Hypothalamus (tissue), 51 donors: ENCODE measurements around the gene NEK8.
"Not testable (repeated sequence)": the region's sequence is repeated elsewhere in the genome, so short reads cannot be mapped to it uniquely, and the experiment has no call there.

Experiments
- DNase-seq, 51 donors: peaks; one replicate each; lab custom pipeline; 2025; lab: John Stamatoyannopoulos, UW

Gene NEK8

DNA sequence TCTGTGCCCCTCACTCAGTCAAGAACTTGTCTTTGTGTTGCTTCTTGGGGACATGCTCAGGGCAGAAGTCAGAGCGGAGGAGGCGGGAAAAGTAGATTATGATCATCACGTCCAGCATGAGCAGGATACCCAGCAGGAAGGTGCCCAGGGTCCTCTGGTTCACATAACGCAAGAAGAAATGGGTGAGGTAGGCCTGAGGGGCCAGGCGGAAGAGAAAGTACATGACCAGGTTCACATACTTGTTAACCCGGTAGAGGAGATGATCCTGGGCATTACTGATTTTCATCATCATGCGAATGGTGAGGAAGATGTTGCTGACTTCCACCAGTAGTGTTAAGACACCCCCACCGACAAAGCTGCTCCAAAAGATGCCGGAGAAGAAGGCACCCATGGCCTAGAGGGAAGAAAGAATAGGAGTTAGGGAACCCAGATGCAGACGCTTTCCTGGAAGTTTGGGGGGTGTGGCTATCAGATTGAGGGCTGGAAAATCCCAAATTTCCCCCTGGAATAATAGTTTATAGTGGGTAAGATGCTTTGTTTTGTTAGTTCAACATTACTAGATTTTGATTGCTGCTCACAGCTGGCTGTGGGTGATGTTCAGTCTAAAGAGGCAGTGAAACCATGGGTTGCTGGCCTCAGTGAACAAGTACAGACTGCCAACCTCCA, 4.0 kb upstream of the NEK8 start:
- no peak for DNase-seq

DNA sequence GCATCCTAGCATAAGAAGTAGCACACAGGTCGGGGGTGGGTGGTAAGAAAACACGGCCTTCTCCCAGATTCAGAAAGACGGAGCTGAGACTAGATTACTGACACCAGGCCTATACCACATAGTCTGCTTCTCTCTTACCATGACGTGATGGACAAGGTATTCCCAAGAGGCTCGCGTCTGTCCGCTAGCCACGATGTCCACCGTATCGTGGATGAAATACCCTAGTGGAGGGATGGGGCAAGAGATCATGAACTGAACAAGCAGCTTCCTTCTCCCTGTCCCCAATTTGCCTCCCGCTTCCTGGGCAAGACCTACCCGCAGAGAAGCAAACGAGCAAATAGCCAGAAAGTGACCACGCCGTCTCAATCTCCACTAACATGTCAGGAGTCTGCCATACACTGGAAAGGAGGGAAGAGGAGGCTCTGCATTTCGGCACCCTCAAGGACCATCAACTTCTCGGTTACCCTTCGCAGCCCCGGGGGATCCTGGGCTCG, 3.4 kb upstream of the NEK8 start:
- DNase-seq: no peak

DNA sequence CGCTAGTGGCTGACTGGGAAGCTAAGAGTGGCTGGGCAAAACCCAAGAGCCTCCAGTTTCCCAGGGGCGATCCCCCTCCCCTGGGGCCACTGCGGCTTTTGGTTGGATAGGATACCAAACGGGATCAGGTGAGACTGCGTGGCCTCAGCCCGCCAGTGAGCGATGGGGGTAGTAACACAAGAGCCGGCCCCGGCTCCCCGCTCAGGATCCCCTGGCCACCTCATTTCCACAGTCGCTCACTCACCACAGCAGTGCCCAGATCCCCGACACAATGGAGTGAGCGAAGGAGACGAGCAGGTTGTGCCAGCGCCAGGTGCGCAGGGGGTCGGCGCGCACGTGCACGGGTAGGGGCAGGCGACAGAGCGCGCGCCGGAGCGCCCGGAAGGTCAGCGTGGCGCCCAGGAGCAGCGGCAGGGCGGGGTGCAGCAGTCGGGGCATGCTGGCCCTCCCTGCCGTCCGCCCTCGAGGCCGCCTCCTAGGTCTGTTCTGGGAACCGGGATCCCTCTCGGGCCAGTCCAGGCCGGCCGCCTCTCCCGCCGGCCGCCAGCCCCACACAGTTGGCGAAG, 2.8 kb upstream of the NEK8 start:
- peak in 9 of 51 donors; percentile 33 to 73 (median 58) for DNase-seq

DNA sequence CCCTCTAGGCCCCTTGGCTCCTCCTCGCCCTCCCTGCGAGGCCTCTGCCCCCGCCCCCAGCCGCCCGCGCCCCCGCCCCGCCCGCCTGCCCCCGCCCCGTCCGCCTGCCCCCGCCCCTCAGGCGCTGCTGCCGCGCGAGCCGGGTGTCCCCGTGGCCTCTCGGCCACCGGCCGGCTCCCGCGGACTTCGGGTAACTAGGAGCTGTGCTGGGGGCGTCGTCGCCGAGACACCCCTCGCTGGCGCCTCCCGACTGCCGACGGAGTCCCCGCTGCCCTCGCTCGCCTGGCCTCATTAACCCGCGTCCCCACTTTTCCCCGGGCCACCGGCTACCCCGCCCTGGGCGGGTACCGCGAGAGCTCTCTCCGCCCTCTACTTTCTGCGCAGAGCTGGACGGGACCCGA, 2.4 kb upstream of the NEK8 start, which contains the start of gene TLCD1:
TSS of gene TLCD1 (minus strand) at position 8 of the 401 bp plus-strand sequence. CDS start 136 bp downstream, outside the sequence.
- DNase-seq: peak in 39 of 51 donors; percentile 46 to 83 (median 66)

DNA sequence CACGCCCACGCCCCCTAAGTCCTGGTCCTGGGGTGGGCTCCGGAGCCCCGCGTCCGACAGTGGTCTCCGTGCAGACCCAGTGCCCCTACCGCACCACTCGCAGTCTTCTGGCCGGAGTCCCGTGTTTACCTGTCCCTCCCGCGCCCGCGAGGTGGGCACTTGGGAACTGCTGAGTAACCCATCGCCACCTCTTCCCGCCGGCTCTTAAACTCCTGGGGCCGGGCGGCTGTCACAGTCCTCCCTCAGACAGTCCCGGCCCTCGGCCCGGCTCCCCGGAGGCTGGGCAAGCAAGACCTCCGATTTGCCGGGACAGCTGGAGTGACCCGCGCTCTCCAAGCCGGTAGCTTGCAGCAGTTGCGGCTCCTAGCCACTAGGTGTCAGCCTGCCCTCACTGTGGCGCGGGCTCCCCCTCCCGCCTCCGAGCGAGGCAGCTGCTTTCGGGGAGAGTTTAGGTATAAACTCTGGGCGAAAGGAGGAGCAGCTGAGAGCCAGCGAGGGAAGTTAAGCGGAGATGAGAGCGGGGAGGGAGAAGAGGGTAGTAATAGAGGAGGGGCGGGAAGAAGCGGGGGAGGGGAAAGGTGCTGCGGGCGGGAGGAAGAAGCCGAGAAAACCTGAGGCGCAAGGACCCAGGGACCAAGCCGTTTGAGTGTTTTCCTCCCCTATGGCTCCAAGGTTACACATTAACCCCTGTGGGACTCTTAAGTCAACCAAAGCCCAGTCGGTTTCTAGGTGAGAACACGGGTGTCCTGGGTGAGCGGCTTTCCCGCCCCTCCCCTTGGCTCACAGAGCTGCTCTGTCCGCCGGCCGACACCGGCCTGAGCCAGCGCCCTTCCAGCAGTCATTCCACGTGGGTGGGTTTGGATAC, 1.7 kb upstream of the NEK8 start:
- peak; percentile 39 to 94 (median 88) for DNase-seq

DNA sequence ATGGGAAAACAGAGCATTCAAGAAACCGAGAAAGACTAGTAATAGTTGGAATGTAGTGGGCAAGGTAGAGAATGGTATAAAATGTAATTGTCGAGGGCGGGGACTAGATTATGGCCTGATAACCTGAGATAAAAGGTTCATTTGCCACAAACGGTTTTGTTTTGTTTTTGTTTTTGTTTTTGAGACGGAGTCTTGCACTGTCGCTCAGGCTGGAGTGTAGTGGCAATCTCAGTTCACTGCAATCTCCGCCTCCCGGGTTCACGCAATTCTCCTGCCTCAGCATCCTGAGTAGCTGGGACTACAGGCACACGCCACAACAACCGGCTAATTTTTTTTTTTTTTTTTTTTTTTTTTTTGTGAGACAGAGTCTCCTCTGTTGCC, 1.4 kb downstream of the NEK8 start:
- no peak for DNase-seq

DNA sequence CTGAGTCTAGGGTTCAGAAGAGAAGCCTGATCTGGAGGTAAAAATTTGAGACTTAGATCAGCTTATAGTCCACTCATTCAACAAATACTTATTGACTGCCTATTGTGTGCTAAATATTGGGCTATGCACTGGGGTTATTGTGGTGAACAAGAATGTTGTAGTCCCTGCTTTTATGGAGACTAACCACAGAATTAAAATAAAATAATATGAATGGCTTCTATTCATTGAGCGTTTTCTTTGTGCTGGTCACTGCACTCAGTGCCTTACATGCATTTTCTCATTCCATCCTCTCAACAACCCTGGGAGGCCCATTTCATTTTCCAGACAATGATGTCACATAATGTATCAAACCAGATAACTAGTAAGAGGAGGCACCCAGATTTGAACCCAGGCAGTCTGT, 4.8 kb downstream of the NEK8 start:
- DNase-seq: no peak

DNA sequence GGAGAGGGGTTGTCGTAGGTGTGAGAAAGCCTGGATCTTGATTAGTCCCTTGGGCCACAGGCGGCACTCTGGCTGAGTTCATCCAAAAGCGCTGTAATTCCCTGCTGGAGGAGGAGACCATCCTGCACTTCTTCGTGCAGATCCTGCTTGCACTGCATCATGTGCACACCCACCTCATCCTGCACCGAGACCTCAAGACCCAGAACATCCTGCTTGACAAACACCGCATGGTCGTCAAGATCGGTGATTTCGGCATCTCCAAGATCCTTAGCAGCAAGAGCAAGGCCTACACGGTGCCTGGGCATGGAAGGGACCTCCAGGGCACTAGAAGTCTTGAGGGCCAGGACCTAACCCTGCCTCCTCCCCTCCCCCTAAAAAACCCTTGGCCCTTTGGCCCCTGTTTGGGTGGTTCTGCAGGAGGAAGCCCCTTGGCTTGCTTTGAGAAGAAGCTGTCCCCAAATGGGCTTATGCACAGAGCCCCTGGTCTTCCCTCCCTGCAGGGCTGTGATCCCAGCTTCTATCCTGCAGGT, 6.2 kb downstream of the NEK8 start:
- DNase-seq: no peak

DNA sequence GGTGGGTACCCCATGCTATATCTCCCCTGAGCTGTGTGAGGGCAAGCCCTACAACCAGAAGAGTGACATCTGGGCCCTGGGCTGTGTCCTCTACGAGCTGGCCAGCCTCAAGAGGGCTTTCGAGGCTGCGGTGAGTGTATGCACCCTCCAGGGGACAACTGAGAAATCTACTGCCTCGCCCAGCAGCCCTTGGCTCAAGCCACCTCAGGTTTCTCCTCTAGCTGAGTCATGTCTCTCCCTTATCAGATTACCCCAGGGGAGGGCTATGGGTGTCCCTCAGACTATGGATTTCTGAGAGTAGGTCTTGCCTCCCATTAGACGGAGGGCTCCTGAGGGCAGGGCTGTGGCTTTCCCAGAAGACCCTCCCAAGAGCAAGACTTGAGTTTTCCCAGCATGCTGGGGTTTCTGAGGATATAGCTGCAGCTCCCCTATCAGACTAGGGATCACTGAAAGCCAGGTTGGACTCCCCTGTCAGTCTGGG, 6.7 kb downstream of the NEK8 start:
- no peak for DNase-seq

DNA sequence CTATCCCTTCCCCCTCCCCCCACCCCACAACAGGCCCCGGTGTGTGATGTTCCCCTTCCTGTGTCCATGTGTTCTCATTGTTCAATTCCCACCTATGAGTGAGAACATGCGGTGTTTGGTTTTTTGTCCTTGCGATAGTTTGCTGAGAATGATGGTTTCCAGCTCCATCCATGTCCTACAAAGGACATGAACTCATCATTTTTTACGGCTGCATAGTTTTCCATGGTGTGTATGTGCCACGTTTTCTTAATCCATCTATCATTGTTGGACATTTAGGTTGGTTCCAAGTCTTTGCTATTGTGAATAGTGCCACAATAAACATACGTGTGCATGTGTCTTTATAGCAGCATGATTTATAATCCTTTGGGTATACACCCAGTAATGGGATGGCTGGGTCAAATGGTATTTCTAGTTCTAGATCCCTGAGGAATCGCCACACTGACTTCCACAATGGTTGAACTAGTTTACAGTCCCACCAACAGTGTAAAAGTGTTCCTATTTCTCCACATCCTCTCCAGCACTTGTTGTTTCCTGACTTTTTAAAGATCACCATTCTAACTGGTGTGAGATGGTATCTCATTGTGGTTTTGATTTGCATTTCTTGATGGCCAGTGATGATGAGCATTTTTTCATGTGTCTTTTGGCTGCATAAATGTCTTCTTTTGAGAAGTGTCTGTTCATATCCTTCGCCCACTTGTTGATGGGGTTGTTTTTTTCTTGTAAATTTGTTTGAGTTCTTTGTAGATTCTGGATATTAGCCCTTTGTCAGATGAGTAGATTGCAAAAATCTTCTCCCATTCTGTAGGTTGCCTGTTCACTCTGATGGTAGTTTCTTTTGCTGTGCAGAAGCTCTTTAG, 7.6 kb downstream of the NEK8 start:
- not testable (repeated sequence) for DNase-seq

DNA sequence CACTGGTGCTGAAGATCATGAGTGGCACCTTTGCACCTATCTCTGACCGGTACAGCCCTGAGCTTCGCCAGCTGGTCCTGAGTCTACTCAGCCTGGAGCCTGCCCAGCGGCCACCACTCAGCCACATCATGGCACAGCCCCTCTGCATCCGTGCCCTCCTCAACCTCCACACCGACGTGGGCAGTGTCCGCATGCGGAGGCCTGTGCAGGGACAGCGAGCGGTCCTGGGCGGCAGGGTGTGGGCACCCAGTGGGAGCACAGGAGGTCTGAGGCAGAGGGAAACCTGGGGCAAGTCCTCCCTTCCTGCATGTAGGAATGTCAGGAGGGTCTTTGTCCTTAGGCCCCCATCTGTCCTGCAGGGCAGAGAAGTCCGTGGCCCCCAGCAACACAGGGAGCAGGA, 8.7 kb downstream of the NEK8 start:
- no peak for DNase-seq

DNA sequence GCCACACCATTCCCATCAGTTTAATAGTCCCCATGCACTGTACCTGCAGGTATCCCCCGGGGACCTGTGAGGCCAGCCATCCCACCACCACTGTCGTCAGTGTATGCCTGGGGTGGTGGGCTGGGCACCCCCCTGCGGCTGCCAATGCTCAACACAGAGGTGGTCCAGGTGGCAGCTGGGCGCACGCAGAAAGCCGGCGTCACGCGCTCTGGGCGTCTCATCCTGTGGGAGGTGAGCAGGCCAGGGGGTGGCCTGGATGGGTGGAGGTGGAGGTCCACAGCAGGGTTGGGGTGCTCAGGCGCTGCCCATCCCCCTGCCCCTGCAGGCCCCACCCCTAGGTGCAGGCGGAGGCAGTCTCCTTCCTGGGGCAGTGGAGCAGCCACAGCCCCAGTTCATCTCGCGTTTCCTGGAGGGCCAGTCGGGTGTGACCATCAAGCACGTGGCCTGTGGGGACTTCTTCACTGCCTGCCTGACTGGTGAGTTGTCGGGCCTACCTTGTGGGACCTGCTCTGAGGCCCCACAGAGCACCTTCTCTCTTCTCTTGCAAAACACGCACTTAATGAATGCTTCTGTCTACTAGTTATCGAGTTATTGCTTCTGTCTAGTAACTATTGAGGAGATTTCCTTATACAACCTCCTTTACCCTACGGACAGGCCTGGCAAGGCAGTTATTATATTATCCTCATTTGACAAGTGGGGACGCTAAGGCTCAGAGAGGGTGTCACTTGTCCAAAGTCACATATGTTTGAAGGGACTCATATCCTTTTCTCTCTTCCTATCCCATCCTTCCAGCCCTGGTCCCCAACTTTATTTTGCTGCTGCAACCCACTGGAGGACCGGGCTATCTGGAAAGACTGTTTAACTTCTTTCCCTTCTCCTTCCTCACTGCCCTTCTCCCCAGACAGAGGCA, 9.4 kb downstream of the NEK8 start:
- no peak for DNase-seq

DNA sequence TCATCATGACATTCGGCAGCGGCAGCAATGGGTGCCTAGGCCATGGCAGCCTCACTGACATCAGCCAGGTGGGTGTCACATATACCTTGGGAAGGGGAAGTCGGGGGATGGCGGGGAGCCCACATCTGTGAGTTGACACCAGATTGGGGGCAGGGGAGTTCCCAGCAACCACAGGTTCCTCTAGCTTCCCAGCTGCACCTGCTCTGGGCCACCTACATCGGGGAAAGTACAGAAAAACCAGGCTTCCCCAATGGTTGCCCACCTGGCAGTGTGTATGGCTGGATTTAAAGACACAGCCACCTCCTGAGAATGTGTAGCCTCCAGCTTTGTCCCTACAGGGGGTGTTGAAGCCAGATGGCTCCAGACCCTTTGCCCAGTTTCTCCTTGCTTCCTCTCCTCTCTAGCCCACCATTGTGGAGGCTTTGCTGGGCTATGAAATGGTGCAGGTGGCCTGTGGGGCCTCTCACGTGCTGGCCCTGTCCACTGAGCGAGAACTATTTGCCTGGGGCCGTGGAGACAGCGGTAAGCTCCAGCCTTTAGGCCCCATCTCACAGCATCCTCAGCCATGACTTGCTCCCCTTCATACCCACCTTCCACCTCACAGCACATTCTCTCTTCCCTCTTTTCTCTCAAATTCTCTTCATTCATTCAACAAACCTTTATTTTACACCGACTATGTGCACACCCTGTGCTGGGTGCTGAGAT, 10.2 kb downstream of the NEK8 start:
- no peak for DNase-seq

DNA sequence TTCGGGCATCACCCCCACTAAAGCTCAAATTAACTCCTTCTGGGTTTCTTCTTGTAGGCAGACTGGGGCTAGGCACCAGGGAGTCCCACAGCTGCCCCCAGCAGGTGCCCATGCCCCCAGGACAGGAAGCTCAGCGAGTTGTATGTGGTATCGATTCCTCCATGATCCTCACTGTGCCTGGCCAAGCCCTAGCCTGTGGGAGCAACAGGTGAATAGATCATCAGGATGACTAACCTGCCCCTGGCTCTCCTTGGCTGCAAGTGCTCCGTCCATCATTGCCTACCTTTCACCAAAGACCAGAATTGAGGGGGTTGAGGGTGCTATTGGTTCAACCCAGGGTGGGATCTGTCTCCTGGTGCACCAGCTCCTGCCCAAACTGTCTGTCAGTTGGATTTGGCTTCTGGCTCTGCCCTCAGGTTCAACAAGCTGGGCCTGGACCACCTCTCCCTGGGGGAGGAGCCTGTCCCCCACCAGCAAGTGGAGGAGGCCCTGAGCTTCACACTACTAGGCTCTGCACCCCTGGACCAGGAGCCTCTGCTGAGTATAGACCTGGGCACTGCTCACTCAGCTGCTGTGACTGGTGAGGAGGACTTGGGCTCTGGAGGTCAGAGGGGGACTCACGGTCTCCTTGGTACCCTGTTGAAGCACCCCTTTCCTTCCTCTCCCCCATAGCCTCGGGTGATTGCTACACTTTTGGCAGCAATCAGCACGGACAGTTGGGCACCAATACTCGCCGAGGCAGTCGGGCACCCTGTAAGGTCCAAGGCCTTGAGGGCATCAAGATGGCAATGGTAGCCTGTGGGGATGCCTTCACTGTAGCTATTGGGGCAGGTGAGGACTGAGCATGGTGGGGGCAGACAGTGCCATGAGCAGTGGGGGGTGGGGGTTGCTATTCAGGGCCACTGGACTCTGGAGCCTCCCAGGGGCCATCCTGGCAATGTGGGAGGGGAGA, 12.1 kb downstream of the NEK8 start:
- no peak for DNase-seq

DNA sequence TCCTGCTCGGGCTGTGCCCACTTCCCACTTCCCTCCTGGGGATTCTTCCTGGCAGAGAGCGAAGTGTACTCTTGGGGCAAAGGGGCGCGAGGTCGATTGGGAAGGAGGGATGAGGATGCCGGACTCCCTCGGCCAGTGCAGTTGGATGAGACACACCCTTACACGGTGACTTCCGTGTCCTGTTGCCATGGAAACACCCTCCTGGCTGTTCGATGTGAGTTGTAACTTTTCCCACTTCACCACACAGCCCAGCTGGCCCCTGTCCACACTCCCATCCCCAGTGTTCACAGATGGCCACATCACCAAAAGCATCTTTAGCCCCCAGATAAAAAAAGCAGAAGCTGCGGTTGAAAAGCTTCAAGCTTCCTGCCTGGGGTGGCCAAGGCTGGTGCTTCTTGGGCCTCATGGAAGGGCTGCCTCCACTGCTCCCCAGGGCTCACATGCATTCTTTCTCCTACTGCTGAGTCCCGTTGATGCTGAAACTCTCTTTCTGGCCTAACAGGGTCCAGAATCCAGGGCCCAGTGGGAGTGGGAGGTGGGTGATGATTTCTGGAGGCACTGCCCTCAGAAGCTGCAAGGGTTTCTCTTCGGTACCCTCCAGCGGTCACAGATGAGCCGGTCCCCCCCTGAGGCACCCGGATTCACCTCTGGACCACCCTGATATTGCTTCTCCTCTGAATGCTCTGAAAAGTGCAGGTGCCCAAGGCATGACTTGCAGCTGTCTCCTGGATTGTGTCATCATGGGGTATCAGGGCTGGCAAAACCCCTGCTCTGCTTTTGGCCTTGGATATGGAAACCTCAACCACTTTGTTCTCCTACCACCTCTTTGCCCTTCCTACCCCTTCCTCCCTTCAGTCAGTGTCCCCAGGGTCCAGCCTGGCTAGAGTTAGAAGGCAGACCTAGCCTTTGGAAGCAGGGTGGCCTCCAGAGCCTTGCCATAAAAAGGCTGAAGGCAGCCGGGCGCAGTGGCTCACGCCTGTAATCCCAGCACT, 13.1 kb downstream of the NEK8 start:
- peak in 1 of 51 donors; percentile 30 for DNase-seq
